UCSD-AML1 (cell line): ENCODE data around the gene LRIG2.
A peak's percentile ranks its signal among the peaks of the same experiment; 100 is the strongest.
"Not testable (repeated sequence)": the region's sequence is repeated elsewhere in the genome, so short reads cannot be mapped to it uniquely, and the experiment has no call there.

Experiments used
- DNase-seq: peaks from one replicate; lab custom pipeline; 2025; ENCODE audit not compliant: unreplicated experiment; lab: John Stamatoyannopoulos, UW

LRIG2 gene

DNA sequence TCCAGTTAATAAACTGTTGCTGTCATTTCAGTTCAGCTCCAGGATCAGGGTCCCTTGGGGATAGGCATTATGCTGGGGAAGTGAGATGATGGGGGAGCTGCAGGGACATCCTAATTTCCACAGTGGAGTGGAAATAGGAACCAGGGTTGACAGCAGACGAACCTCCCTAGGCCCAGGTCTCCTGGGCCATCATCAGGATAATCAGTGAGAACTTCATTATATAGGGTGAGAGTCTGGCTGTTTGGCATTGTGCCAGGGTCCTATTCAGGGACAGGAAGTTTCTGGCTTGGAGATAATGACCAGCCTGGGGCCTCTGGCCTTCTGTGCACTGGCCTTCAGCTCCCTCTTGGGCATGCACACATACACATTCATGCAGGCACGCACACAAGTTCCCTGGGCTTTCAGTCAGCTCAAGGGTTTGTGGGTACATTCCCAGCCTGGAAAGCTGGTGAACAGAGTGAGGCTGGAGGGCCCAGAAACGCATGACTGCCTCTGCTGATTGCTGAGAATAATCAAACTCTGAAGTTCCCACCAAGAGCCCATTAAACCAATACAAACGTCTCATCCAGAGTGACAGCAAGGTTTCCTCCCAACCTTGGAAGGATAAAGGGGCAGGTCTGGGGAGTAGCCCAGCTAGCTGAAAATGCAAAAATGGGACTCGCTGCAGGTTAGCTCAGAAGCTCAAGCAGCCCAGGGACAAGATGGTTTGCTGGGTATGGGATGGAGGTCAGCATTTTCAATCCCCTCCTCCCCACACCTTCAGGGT lies 13.9 kb upstream of the LRIG2 start:
- DNase-seq, result peak; percentile 28

DNA sequence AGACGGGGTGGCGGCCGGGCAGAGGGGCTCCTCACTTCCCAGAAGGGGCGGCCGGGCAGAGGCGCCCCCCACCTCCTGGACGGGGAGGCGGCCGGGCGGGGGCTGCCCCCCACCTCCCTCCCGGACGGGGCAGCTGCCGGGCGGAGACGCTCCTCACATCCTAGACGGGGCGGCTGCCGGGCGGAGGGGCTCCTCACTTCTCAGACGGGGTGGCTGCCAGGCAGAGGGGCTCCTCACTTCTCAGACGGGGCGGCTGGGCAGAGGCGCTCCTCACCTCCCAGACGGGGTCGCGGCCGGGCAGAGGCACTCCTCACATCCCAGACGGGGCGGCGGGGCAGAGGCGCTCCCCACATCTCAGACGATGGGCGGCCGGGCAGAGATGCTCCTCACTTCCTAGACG lies 9.5 kb upstream of the LRIG2 start:
- not testable (repeated sequence) for DNase-seq

GRCh38 chr1:113072141-113072756 lies 749 bp upstream of the LRIG2 start:
- no peak for DNase-seq

GRCh38 chr1:113073479-113073950 lies 517 bp downstream of the LRIG2 start:
- no peak for DNase-seq

- DNase-seq, result no peak
Measured at GRCh38 chr1:113074237-113074636, 1.2 kb downstream of the LRIG2 start.

DNA sequence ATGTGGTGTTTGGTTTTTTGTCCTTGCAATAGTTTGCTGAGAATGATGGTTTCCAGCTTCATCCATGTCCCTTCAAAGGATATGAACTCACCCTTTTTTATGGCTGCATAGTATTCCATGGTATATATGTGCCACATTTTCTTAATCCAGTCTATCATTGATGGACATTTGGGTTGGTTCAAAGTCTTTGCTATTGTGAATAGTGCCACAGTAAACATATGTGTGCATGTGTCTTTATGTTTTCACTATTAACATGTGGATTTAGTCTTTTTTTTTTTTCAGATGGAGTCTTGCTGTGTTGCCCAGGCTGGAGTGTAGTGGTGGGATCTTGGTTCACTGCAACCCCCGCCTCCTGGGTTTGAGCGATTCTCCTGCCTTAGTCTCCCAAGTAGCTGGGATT lies 5.0 kb downstream of the LRIG2 start:
- not testable (repeated sequence) for DNase-seq

DNA sequence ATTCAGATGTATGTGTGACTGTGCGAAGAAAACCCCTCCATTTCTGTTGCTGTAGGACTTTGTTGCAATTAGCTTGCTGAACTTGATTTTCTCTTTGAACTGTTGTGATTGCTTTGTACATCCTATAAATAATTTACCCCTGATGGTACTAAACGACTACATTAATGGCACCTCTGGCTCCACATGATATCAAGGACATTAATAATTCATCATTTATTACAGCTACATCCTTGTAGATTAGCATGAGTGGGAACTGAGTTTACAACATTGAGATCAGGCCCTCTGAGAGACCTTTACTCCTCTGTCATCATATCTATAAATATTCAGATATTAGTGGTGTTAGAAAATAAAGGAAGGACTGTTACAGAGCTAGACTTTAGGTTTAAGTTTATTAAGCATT lies 13.5 kb downstream of the LRIG2 start:
- no peak for DNase-seq

DNA sequence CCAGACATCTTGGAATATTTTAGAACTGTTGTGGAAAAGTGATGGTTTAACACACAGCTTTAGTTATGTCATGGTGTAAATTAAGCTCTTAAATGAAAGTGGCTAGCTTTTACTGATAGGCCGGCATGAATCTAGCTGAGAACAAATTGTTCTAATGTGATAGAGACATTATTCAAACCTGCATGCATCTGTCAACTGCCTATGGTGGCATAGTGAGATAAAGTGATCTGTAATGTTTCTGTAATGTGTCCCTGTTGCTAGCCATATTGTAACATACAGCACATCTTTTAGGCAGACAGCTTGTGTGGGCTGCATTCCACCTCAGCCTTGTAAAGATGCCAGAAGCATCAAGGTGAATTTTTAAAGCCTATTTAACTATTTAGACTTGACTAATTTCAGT lies 16.0 kb downstream of the LRIG2 start:
- no peak for DNase-seq

GRCh38 chr1:113090051-113090450 lies 17.1 kb downstream of the LRIG2 start:
- DNase-seq, result no peak

DNA sequence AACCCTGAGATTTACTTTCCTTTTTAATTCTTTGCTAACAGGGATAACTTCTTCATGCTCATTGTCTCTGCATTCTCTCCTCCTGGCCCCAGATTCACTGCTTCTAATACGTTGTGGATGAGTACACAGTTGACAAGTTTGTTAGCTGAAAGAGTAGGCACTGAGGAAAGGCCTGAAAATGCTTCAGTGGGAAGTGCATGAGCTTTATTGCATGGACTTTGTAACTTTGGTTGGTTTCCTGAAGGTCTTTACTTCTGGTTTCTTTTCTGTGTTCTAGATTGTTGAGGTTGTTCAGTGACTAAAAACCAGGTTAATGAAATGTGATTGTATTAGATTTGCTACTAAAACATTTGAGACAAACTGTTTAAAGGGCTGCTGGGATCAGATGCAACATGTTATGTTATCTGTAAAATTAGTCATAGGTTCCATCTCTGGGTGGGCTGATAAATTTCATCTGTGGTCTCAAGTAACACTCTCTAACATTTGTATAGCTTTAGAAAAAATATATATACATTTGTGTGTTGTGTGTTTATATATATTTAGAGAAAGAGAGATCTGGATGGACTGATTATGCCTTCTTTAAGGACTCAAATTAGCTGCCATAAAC lies 19.1 kb downstream of the LRIG2 start:
- no peak for DNase-seq

GRCh38 chr1:113094506-113094905 lies 21.5 kb downstream of the LRIG2 start:
- no peak for DNase-seq

GRCh38 chr1:113095790-113096455 lies 22.9 kb downstream of the LRIG2 start:
- DNase-seq, result no peak

- no peak for DNase-seq
Measured at GRCh38 chr1:113096493-113096892, 23.5 kb downstream of the LRIG2 start.

- DNase-seq, result no peak
Measured at GRCh38 chr1:113101588-113101987, 28.6 kb downstream of the LRIG2 start.

DNA sequence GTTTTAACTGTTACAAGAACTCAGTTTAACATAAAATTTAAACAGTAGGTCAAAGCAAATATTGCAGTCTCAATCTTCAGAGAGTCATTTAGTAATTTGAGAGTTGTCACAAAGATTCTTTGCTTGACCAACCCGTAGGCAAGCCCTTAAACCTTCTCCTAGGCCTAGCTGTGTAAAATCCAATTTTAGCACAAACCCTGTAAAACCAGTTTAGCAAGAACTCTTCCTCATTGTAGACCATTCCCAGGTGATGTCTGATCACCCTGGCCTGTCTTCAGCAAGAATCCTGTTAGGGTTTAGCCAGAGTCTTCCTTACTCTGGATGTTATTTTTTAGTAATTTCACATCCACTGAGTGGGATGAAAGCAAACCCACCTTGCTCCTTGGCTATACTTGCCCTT lies 30.1 kb downstream of the LRIG2 start:
- DNase-seq, result no peak

DNA sequence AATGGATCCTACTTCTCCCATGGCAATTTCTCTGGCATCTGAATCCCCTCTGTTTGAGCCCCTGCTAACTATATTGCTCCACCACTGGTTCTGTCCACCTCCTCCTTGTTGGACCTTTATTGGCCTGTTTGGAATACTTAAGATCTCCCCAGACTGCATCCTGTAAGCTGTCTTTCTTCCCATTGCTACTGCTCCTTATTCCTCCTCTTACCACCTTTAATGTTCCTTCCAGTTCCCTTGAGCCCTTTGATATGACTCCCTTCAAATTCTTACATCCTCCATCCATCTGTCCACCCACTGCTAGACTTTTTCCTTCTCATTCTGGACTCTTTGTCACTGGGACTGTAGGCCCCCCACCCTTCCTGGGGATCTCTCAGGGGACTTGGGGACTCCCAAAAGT lies 31.0 kb downstream of the LRIG2 start:
- DNase-seq, result no peak

DNA sequence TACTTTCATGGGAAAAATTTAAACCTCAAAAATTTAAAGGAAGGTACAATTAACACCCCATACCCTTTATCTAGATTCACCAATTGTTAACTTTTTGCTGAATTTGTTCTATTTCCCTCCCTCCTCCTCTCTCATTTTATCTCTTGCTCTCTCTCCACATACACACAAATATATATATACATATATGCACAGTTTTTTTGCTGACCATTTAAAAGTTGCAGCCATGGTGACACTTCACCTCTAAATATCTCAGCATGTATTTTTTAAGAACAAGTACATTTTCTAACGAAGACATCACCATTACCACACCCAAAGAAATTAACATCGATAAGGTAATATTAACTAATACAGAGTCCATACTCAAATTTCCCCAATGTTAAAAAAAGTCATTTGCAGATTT lies 33.9 kb downstream of the LRIG2 start:
- no peak for DNase-seq

- no peak for DNase-seq
Measured at GRCh38 chr1:113109908-113110554, 37.0 kb downstream of the LRIG2 start.

GRCh38 chr1:113118266-113118665 lies 45.3 kb downstream of the LRIG2 start:
- DNase-seq, result no peak

DNA sequence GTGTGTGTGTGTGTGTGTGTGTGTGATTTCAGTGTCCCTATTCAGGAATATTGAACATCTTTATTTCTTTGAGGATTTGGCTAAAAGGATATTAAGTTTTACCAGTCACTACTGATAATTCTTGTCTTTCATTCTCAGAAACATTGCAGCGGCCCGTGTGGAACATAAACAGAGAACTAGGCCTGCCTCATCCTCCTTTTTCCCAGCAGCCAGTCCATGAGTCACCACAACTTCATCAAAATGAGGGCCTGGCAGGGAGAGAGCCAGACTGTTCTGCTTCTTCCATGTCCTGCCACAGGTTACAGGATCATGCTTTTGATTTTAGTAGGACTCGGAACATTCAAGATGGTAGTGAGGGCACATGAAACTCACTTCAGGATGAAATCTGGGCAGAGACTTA lies 50.7 kb downstream of the LRIG2 start:
- DNase-seq, result no peak

DNA sequence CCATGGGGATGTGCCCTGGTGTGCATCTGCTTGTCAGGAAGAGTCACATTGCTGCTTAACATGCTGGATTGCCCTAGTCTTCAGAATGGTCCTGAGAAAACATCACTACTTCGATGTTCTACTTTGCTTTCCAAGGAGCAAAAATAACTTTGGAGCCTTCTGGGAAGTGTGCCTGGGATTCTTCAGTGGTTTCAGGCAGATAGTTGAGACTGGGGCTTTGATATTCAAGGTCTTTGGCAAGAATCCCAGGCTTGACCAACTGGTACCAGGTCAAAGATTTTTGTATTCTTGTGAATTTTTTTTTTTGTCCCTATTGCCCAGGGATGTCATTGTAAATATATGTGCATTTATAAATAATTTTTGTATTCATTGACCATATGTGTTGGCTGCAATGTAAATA lies 51.4 kb downstream of the LRIG2 start:
- no peak for DNase-seq
